ENCODE measurements around the gene TOX2. TPM values are rescaled to one million over a fixed set of nuclear protein-coding genes. Genes with fewer than 3 reads are reported as not detected.

Gene TOX2
- total RNA-seq, 1 experiment from 2014 or later, result not detected

- Mint-ChIP-seq H3K27ac (ENCODE audit: unreplicated experiment) (no peak overlapping the region), H3K36me3 (ENCODE audit: insufficient read depth, unreplicated experiment) (peaks cover 5% of the 10 kb centered on the region), H3K27me3 (ENCODE audit: unreplicated experiment) (peaks cover 13% of the 10 kb centered on the region), H3K9me3 (ENCODE audit: low read depth, unreplicated experiment) (no peaks in the 10 kb centered on the region), H3K4me1 (ENCODE audit: low read depth, unreplicated experiment) (peaks cover 35% of the 10 kb centered on the region), H3K4me3 (ENCODE audit: low read depth, unreplicated experiment) (no peak overlapping the region)
- TF ChIP-seq CTCF (IDR thresholded peaks at IDR 0.05; ENCODE audit: unreplicated experiment), result no peak
- intact Hi-C loops (cut with micrococcal nuclease; ENCODE audit: unreplicated experiment), result no loop called here
- DNase-seq, result no peak
- BruUV-seq (replicated peaks), result no TSS peak
- CTCF ChIA-PET, result interaction anchor here (0.7 to 1.9 kb wide), 4 partner anchors 14 to 198 kb away, joined by 3 to 7 read pairs (median 5); no protein-coding TSS in a partner anchor
Measured at GRCh38 chr20:43940518-43941225, 26.0 kb downstream of the TOX2 start.

GRCh38 chr20:43941476-43942200, 27.0 kb downstream of the TOX2 start:
- Mint-ChIP-seq H3K36me3 (ENCODE audit: insufficient read depth, unreplicated experiment) (peaks cover 5% of the 10 kb centered on the region), H3K27me3 (ENCODE audit: unreplicated experiment) (peaks cover 8% of the 10 kb centered on the region), H3K27ac (ENCODE audit: unreplicated experiment) (no peak overlapping the region), H3K4me3 (ENCODE audit: low read depth, unreplicated experiment) (no peak overlapping the region), H3K9me3 (ENCODE audit: low read depth, unreplicated experiment) (no peaks in the 10 kb centered on the region), H3K4me1 (ENCODE audit: low read depth, unreplicated experiment) (peaks cover 35% of the 10 kb centered on the region)
- no TSS peak for BruUV-seq (replicated peaks)
- DNase-seq, result no peak
- intact Hi-C loops (cut with micrococcal nuclease; ENCODE audit: unreplicated experiment), result no loop called here
- CTCF ChIA-PET, result interaction anchor here (1.0 to 1.9 kb wide), 4 partner anchors 9 to 23 kb away, joined by 3 to 7 read pairs (median 5); no protein-coding TSS in a partner anchor
- TF ChIP-seq CTCF (IDR thresholded peaks at IDR 0.05; ENCODE audit: unreplicated experiment), result no peak

- Mint-ChIP-seq H3K36me3 (ENCODE audit: insufficient read depth, unreplicated experiment) (peaks cover 5% of the 10 kb centered on the region), H3K27ac (ENCODE audit: unreplicated experiment) (no peak overlapping the region), H3K4me1 (ENCODE audit: low read depth, unreplicated experiment) (peaks cover 35% of the 10 kb centered on the region), H3K4me3 (ENCODE audit: low read depth, unreplicated experiment) (peak overlapping the region; percentile 33), H3K9me3 (ENCODE audit: low read depth, unreplicated experiment) (no peaks in the 10 kb centered on the region), H3K27me3 (ENCODE audit: unreplicated experiment) (peaks cover 3% of the 10 kb centered on the region)
- no peak for DNase-seq
- TF ChIP-seq CTCF (IDR thresholded peaks at IDR 0.05; ENCODE audit: unreplicated experiment), result no peak
- BruUV-seq (replicated peaks), result no TSS peak
- intact Hi-C loops (cut with micrococcal nuclease; ENCODE audit: unreplicated experiment), result no loop called here
- CTCF ChIA-PET, result interaction anchor here (0.6 to 1.9 kb wide), 4 partner anchors 9 to 51 kb away, joined by 3 to 5 read pairs (median 3); no protein-coding TSS in a partner anchor
Measured at GRCh38 chr20:43942201-43942590, 27.5 kb downstream of the TOX2 start.

GRCh38 chr20:43942667-43943285, 28.1 kb downstream of the TOX2 start:
- BruUV-seq (replicated peaks), result no TSS peak
- TF ChIP-seq CTCF (IDR thresholded peaks at IDR 0.05; ENCODE audit: unreplicated experiment), result no peak
- peak; percentile 47 for DNase-seq
- Mint-ChIP-seq H3K9me3 (ENCODE audit: low read depth, unreplicated experiment) (no peaks in the 10 kb centered on the region), H3K27ac (ENCODE audit: unreplicated experiment) (peak overlapping the region; percentile 19), H3K27me3 (ENCODE audit: unreplicated experiment) (no peaks in the 10 kb centered on the region), H3K4me1 (ENCODE audit: low read depth, unreplicated experiment) (peaks cover 35% of the 10 kb centered on the region), H3K4me3 (ENCODE audit: low read depth, unreplicated experiment) (peak overlapping the region; percentile 33), H3K36me3 (ENCODE audit: insufficient read depth, unreplicated experiment) (peaks cover 5% of the 10 kb centered on the region)
- CTCF ChIA-PET, result interaction anchor here (0.6 to 1.9 kb wide), 3 partner anchors 12 to 50 kb away, joined by 3 to 5 read pairs (median 3); no protein-coding TSS in a partner anchor
- intact Hi-C loops (cut with micrococcal nuclease; ENCODE audit: unreplicated experiment), result no loop called here
